SK-N-SH (cell line): ENCODE data around the gene C8G. TPM values are rescaled to one million over a fixed set of nuclear protein-coding genes. Genes with fewer than 3 reads are reported as not detected.

Experiments used
- CTCF ChIA-PET: fragments of 300-600, 350-600 bp; formaldehyde crosslinking; extraction: SDS; loops from one replicate; lab custom pipeline; 2021; lab: Yijun Ruan, JAX
- POLR2A ChIA-PET: fragments of 350-600 bp; sonication (Branson Sonifier 250); formaldehyde crosslinking; extraction: SDS; loops from one replicate; lab custom pipeline; 2020; ENCODE audit warnings: antibody characterized with exemption, inconsistent platforms; lab: Yijun Ruan, JAX
- DNase-seq: peaks from one replicate; pipeline ENCODE4 v3.0.0; 2012
- H2AFZ ChIP-seq: fragments of 200-600 bp; sonication (generic); 2 replicates; pipeline ENCODE4 v1.8.1; 2016; ENCODE audit warnings: antibody characterized with exemption, mild to moderate bottlenecking, low read depth
- H3F3A ChIP-seq: fragments of 200-600 bp; sonication (generic); replicated peaks from 2 replicates; pipeline ENCODE3; 2016; ENCODE audit warnings: antibody characterized with exemption, mild to moderate bottlenecking; ENCODE audit not compliant: insufficient read depth
- H3K27ac ChIP-seq, 2 experiments: fragments of 200-500 bp in 1 of 2; fragments of 200-600 bp in 1 of 2; sonication (Bioruptor generic) in 1 of 2; sonication (generic), shearing (Covaris generic) in 1 of 2; 2 replicates each; pipeline versions ENCODE4 v1.5.1 to v1.6.1; 2014 to 2016; ENCODE audit warnings: low read depth in 2 of 2, inconsistent platforms in 1 of 2, low read length in 1 of 2, mild to moderate bottlenecking in 1 of 2, mixed read lengths in 1 of 2
- H3K27me3 ChIP-seq: fragments of 200-600 bp; sonication (generic), shearing (Covaris generic); 2 replicates; pipeline ENCODE4 v1.6.1; 2016; ENCODE audit warnings: mixed run types; ENCODE audit not compliant: insufficient read depth
- H3K36me3 ChIP-seq, 2 experiments: fragments of 200-500 bp in 1 of 2; fragments of 200-600 bp in 1 of 2; sonication (Bioruptor generic) in 1 of 2; sonication (generic) in 1 of 2; replicated peaks in 1 of 2; 2 replicates each; pipeline versions ENCODE3 to v1.5.1; 2014 to 2016; ENCODE audit warnings: low read length in 1 of 2, mild to moderate bottlenecking in 1 of 2; ENCODE audit not compliant: insufficient read depth in 2 of 2, control insufficient read depth in 1 of 2
- H3K4me1 ChIP-seq, 2 experiments: fragments of 200-500 bp in 1 of 2; fragments of 200-600 bp in 1 of 2; sonication (Bioruptor generic) in 1 of 2; sonication (generic), shearing (Covaris generic) in 1 of 2; 2 replicates each; pipeline versions ENCODE4 v1.5.1 to v1.6.1; 2014 to 2016; ENCODE audit warnings: low read depth in 1 of 2, low read length in 1 of 2, mixed run types in 1 of 2; ENCODE audit not compliant: insufficient read depth in 2 of 2, control insufficient read depth in 1 of 2
- H3K4me2 ChIP-seq: fragments of 200-600 bp; sonication (generic), shearing (Covaris generic); 2 replicates; pipeline ENCODE4 v1.6.1; 2017; ENCODE audit warnings: mixed run types
- H3K4me3 ChIP-seq, 2 experiments: fragments of 200-500 bp in 1 of 2; fragments of 200-600 bp in 1 of 2; sonication (Bioruptor generic) in 1 of 2; sonication (generic), shearing (Covaris generic) in 1 of 2; 2 replicates each; pipeline versions ENCODE4 v1.5.1 to v1.8.1; 2014 to 2016; ENCODE audit warnings: low read depth in 2 of 2, inconsistent platforms in 1 of 2, low read length in 1 of 2, mild to moderate bottlenecking in 1 of 2, mixed read lengths in 1 of 2, moderate library complexity in 1 of 2
- H3K79me2 ChIP-seq: fragments of 200-600 bp; sonication (generic); 2 replicates; pipeline ENCODE4 v1.8.1; 2017; ENCODE audit warnings: mild to moderate bottlenecking; ENCODE audit not compliant: insufficient read depth
- H3K9ac ChIP-seq: fragments of 200-600 bp; sonication (generic); 2 replicates; pipeline ENCODE4 v1.6.1; 2017; ENCODE audit warnings: mixed run types
- H3K9me2 ChIP-seq: fragments of 200-600 bp; sonication (generic); 2 replicates; pipeline ENCODE4 v1.6.1; 2017; ENCODE audit warnings: mixed run types
- H3K9me3 ChIP-seq: fragments of 200-600 bp; sonication (generic); 2 replicates; pipeline ENCODE4 v1.6.1; 2017; ENCODE audit warnings: mixed run types, mild to moderate bottlenecking, moderate library complexity
- H4K20me1 ChIP-seq: fragments of 200-600 bp; sonication (generic); 2 replicates; pipeline ENCODE4 v1.6.1; 2017; ENCODE audit warnings: mild to moderate bottlenecking, mixed run types; ENCODE audit not compliant: insufficient read depth
- CHD2 ChIP-seq: fragments of 150-350 bp; IDR thresholded peaks from 2 replicates; pipeline ENCODE4 v1.6.1; 2018; ENCODE audit warnings: low read length; ENCODE audit not compliant: partially characterized antibody
- ELF1 ChIP-seq: IDR thresholded peaks from 2 replicates; pipeline ENCODE4 v1.4.0; 2012
- EP300 ChIP-seq, 2 experiments: IDR thresholded peaks; 2 replicates each; pipeline versions ENCODE4 v1.4.0 to v1.6.1; 2012; ENCODE audit warnings: borderline replicate concordance in 1 of 2, low read depth in 1 of 2, low read length in 1 of 2
- EZH2phosphoT487 ChIP-seq: fragments of 200-600 bp; sonication (generic); IDR thresholded peaks from 2 replicates; pipeline ENCODE4 v1.6.1; 2017; ENCODE audit warnings: low read depth, mixed run types, mild to moderate bottlenecking, antibody characterized with exemption, moderate library complexity, borderline replicate concordance
- FOXJ3 ChIP-seq: sonication (generic); formaldehyde crosslinking; IDR thresholded peaks from 2 replicates; pipeline ENCODE4 v1.5.1; 2020; ENCODE audit warnings: mild to moderate bottlenecking, missing genetic modification reagents
- GABPA ChIP-seq: IDR thresholded peaks from 2 replicates; pipeline ENCODE4 v1.4.0; 2012; ENCODE audit warnings: low read depth, mild to moderate bottlenecking
- GATA2 ChIP-seq: sonication (generic); formaldehyde crosslinking; IDR thresholded peaks from 2 replicates; pipeline ENCODE4 v1.5.0; 2020; ENCODE audit warnings: mild to moderate bottlenecking, missing genetic modification reagents
- MXI1 ChIP-seq: IDR thresholded peaks from 2 replicates; pipeline ENCODE4 v1.6.1; 2012; ENCODE audit warnings: mild to moderate bottlenecking, low read depth, low read length, improper control_type of control experiment
- NFIC ChIP-seq: IDR thresholded peaks from 2 replicates; pipeline ENCODE4 v1.4.0; 2012; ENCODE audit warnings: borderline replicate concordance
- NRF1 ChIP-seq: IDR thresholded peaks from 2 replicates; pipeline ENCODE4 v1.6.1; 2012; ENCODE audit warnings: low read depth, mild to moderate bottlenecking, low read length
- RCOR1 ChIP-seq: fragments of 150-350 bp; IDR thresholded peaks from 2 replicates; pipeline ENCODE4 v1.6.1; 2017; ENCODE audit warnings: antibody characterized with exemption, low read length
- REST ChIP-seq: IDR thresholded peaks from 2 replicates; pipeline ENCODE4 v1.6.1; 2012; ENCODE audit warnings: mild to moderate bottlenecking, low read depth, low read length, moderate library complexity
- RFX5 ChIP-seq: IDR thresholded peaks from 2 replicates; pipeline ENCODE4 v1.6.1; 2012; ENCODE audit warnings: mild to moderate bottlenecking, improper control_type of control experiment, low read length
- TCF12 ChIP-seq: IDR thresholded peaks from 2 replicates; pipeline ENCODE4 v1.4.0; 2012
- TEAD4 ChIP-seq: IDR thresholded peaks from 2 replicates; pipeline ENCODE4 v1.4.0; 2012; ENCODE audit warnings: mild to moderate bottlenecking, borderline replicate concordance; ENCODE audit not compliant: insufficient read depth
- USF2 ChIP-seq: fragments of 150-350 bp; IDR thresholded peaks from 2 replicates; pipeline ENCODE4 v1.6.1; 2017; ENCODE audit warnings: antibody characterized with exemption, low read length, low read depth, borderline replicate concordance
- YY1 ChIP-seq: IDR thresholded peaks from 2 replicates; pipeline ENCODE4 v1.4.0; 2012; ENCODE audit warnings: low read depth, mild to moderate bottlenecking
- WGBS: methylation state at CpG from one replicate; pipeline ENCODE4 v1.1.6; 2017; ENCODE audit warnings: low lambda C conversion rate; 5-methylcytosine and 5-hydroxymethylcytosine counted together
- polyA plus RNA-seq, 3 experiments: library from polyadenylated mRNA; depleted of rRNA; stranded (reverse); fragments of >200 nt; gene quantifications; 2 replicates each; pipeline ENCODE4 v1.2.3, GENCODE V29; 2012

The C8G gene
- polyA plus RNA-seq, 1 of the 3 experiments (the other 2 are of a cell fraction), result 0.28 TPM

DNA sequence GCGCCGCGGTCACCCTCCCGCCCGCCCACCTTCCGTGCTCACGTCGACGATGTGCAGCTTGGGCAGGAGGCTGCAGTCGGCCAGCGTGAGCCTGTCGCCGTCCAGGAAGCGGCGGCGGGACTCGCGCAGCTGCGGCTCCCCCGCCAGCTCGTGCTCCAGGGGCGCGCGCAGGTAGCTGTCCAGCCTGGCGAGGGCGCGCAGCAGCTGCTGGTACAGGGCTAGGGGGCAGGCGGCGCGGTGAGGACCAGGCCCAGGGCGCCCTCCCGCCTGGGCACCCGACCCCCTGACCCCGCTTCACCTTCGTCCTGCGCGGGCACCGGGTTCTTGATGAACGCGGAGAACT is 49.8 kb downstream of the C8G start:
- Histone ChIP-seq H4K20me1 (0 out of 2 replicates have a peak, but pooled peaks cover 3% of the 10 kb centered on the region), H2AFZ (no peak overlapping the region), H3K27ac (no peak overlapping the region), H3K4me1 (peaks cover 9 to 24% of the 10 kb centered on the region in 2 experiments; a peak in 3 of 4 replicates), H3K9me2 (no peaks in the 10 kb centered on the region), H3K36me3 (peaks cover 0 to 7% of the 10 kb centered on the region in 2 experiments), H3K9ac (no peak overlapping the region), H3F3A (no peaks in the 10 kb centered on the region), H3K9me3 (no peaks in the 10 kb centered on the region), H3K79me2 (peaks cover 18% of the 10 kb centered on the region; the same call in 1 of the 2 replicates), H3K4me2 (no peak overlapping the region), H3K27me3 (no peaks in the 10 kb centered on the region), H3K4me3 (no peak overlapping the region)
- ChIA-PET POLR2A (no interaction called here), CTCF (interaction anchor here (2.1 to 6.8 kb wide), 2 partner anchors 34 to 40 kb away, joined by 10 to 68 read pairs; partner anchors contain the start of genes ABCA2 and FUT7)
- 96% methylated on average over 16 of the region's 40 CpGs for WGBS
- DNase-seq, result no peak
- TF ChIP-seq FOXJ3 (CRISPR knock-in tag) (no peak), MXI1 (no peak), CHD2 (no peak), USF2 (no peak), REST (no peak), TCF12 (no peak), ELF1 (no peak), EZH2phosphoT487 (no peak), RFX5 (no peak), RCOR1 (no peak), YY1 (no peak), NRF1 (no peak), TEAD4 (no peak), GATA2 (CRISPR knock-in tag) (no peak), GABPA (no peak), EP300 (IDR thresholded peaks at IDR 0.05; ENCODE audit: borderline replicate concordance in 1 of 2, low read depth in 1 of 2, low read length in 1 of 2) (no peak), NFIC (no peak)
